MM.1S (cell line): ENCODE measurements around the gene RAB12.

Source experiments
- EZH2 ChIP-seq: fragments of 300-600 bp; sonication (generic); optimal IDR thresholded peaks from 2 replicates; pipeline ENCODE3; 2017; ENCODE audit warnings: low read depth, mild to moderate bottlenecking, antibody characterized with exemption, low read length, mixed read lengths
- EZH2phosphoT487 ChIP-seq: fragments of 300-600 bp; sonication (generic); IDR thresholded peaks from 2 replicates; pipeline ENCODE4 v1.6.1; 2018; ENCODE audit warnings: antibody characterized with exemption, low read length
- TF ChIP-seq, protein P1 (sequence below): fragments of 300-600 bp; sonication (generic); IDR thresholded peaks from 2 replicates; pipeline ENCODE4 v1.5.1; 2016; ENCODE audit warnings: antibody characterized with exemption, low read length, mixed read lengths

DNA sequence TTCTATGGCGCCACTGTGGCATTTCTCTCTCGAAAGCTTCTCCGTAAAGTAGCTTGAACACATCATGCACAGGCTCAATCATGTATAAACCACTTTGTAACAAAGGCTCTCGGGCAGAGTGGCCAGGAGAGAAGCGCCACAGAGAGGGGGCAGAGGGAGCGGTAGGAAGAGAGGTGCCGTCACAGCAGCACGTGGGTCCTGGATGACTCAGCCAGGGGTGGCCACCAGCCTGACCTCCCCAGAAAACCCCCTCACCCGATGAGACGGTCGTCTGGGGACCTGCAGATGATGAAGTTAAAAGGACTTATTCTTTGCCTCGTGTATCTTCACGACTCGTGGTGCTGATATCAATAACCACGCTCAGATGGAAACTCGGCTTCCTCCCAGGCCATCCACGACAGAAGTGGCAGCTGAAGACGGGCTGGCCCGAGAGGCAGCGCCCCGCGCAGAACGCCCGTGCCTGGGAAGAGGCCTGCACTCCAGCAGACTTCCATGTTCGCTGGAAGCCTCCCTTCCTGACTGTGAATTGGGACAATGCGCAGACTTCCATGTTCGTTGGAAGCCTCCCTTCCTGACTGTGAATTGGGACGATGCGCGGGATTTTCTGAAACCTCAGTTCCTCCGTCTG, 49.7 kb downstream of the RAB12 start:
- TF ChIP-seq, protein P1, sequence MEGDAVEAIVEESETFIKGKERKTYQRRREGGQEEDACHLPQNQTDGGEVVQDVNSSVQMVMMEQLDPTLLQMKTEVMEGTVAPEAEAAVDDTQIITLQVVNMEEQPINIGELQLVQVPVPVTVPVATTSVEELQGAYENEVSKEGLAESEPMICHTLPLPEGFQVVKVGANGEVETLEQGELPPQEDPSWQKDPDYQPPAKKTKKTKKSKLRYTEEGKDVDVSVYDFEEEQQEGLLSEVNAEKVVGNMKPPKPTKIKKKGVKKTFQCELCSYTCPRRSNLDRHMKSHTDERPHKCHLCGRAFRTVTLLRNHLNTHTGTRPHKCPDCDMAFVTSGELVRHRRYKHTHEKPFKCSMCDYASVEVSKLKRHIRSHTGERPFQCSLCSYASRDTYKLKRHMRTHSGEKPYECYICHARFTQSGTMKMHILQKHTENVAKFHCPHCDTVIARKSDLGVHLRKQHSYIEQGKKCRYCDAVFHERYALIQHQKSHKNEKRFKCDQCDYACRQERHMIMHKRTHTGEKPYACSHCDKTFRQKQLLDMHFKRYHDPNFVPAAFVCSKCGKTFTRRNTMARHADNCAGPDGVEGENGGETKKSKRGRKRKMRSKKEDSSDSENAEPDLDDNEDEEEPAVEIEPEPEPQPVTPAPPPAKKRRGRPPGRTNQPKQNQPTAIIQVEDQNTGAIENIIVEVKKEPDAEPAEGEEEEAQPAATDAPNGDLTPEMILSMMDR = no peak
- TF ChIP-seq EZH2phosphoT487 (no peak), EZH2 (no peak)
